PC-3 (cell line): ENCODE data around the gene MYH11. TPM values are rescaled to one million over a fixed set of nuclear protein-coding genes. Genes with fewer than 3 reads are reported as not detected.

Source experiments
- ATAC-seq: fragments of 200-7000 bp; cut with Tn5 transposase; 2 replicates; pipeline ENCODE4 v1.9.1; 2020; ENCODE audit warnings: mild to moderate bottlenecking, moderate library complexity
- BruUV-seq: library from RNA; stranded (reverse); fragments of 400-500 nt; replicated peaks from 2 replicates; lab custom pipeline; 2021; lab: Mats Ljungman, UMichigan
- CTCF ChIA-PET: fragments of 300-600 bp; sonication (Branson Sonifier 250); formaldehyde crosslinking; loops from one replicate; lab custom pipeline; 2022; ENCODE audit warnings: antibody characterized with exemption; lab: Charles Lee
- POLR2A ChIA-PET: fragments of 300-600 bp; sonication (Branson Sonifier 250); formaldehyde crosslinking; loops from one replicate; lab custom pipeline; 2022; ENCODE audit warnings: antibody characterized with exemption; ENCODE audit not compliant: unreplicated experiment; lab: Charles Lee
- DNase-seq: peaks from one replicate; pipeline ENCODE4 v3.0.0-alpha.2; 2015
- H2AFZ ChIP-seq: fragments of 300-600 bp; sonication (generic); 2 replicates; pipeline ENCODE4 v1.6.0; 2016; ENCODE audit warnings: antibody characterized with exemption, low read length
- H3F3A ChIP-seq: fragments of 300-600 bp; sonication (generic); one replicate; pipeline ENCODE4 v1.6.0; 2017; ENCODE audit warnings: antibody characterized with exemption, low read length, control low read depth, mild to moderate bottlenecking; ENCODE audit not compliant: unreplicated experiment
- H3K27ac ChIP-seq: fragments of 300-600 bp; sonication (generic); 2 replicates; pipeline ENCODE4 v1.5.1; 2016; ENCODE audit warnings: mild to moderate bottlenecking, low read length
- H3K27me3 ChIP-seq: fragments of 300-600 bp; sonication (generic); 2 replicates; pipeline ENCODE4 v1.6.1; 2016; ENCODE audit warnings: low read length, mixed read lengths
- H3K36me3 ChIP-seq: fragments of 300-600 bp; sonication (generic); 2 replicates; pipeline ENCODE4 v1.6.1; 2016; ENCODE audit warnings: low read depth, mixed run types, low read length, mixed read lengths
- H3K4me1 ChIP-seq: fragments of 300-600 bp; sonication (generic); 2 replicates; pipeline ENCODE4 v1.5.1; 2016; ENCODE audit warnings: low read length; ENCODE audit not compliant: insufficient read depth
- H3K4me2 ChIP-seq: fragments of 300-600 bp; sonication (generic); 2 replicates; pipeline ENCODE4 v1.6.0; 2016; ENCODE audit warnings: low read length
- H3K4me3 ChIP-seq: fragments of 300-600 bp; sonication (generic); 2 replicates; pipeline ENCODE4 v1.5.1; 2016; ENCODE audit warnings: mild to moderate bottlenecking, low read length, mixed read lengths
- H3K79me2 ChIP-seq: fragments of 300-600 bp; sonication (generic); 2 replicates; pipeline ENCODE4 v1.6.1; 2017; ENCODE audit warnings: low read length, mixed read lengths
- H3K9ac ChIP-seq: fragments of 300-600 bp; sonication (generic); 2 replicates; pipeline ENCODE4 v1.6.0; 2016; ENCODE audit warnings: mild to moderate bottlenecking, low read length
- H3K9me2 ChIP-seq: fragments of 300-600 bp; sonication (generic); replicated peaks from 2 replicates; pipeline ENCODE4 v1.6.1; 2016; ENCODE audit warnings: mixed run types, low read length, mixed read lengths
- H3K9me3 ChIP-seq: fragments of 300-600 bp; sonication (generic); 2 replicates; pipeline ENCODE4 v1.6.1; 2016; ENCODE audit warnings: low read length, mixed read lengths
- H4K20me1 ChIP-seq: fragments of 300-600 bp; sonication (generic); 2 replicates; pipeline ENCODE4 v1.6.1; 2016; ENCODE audit warnings: low read length, mixed read lengths
- EZH2 ChIP-seq: fragments of 300-600 bp; sonication (generic); IDR thresholded peaks from one replicate; pipeline ENCODE4 v1.6.1; 2017; ENCODE audit warnings: antibody characterized with exemption, mild to moderate bottlenecking, low read length; ENCODE audit not compliant: unreplicated experiment
- EZH2phosphoT487 ChIP-seq: fragments of 300-600 bp; sonication (generic); IDR thresholded peaks from 2 replicates; pipeline ENCODE4 v1.6.1; 2018; ENCODE audit warnings: mild to moderate bottlenecking, antibody characterized with exemption, low read length, borderline replicate concordance
- intact Hi-C: fragments of 100-400 bp; cut with micrococcal nuclease; formaldehyde crosslinking; loops from 2 replicates; pipeline ENCODE4 v1.9.0; 2023
- total RNA-seq: library from RNA; depleted of rRNA; stranded (reverse); fragments of >200 nt; gene quantifications from 2 replicates; pipeline ENCODE4 v1.2.3, GENCODE V29; 2014
- TF ChIP-seq, protein P1 (sequence below): fragments of 300-600 bp; sonication (generic); conservative IDR thresholded peaks from 2 replicates; pipeline ENCODE4 v1.5.1; 2017; ENCODE audit warnings: antibody characterized with exemption, low read depth, mild to moderate bottlenecking, low read length

Gene MYH11
- total RNA-seq, 1 experiment from 2014 or later, result not detected

GRCh38 chr16:15764112-15764511 is 92.7 kb downstream of the MYH11 start:
- no peaks in the 10 kb centered on the region for H4K20me1 ChIP-seq
- H3K9ac ChIP-seq, result no peak overlapping the region
- no peaks in the 10 kb centered on the region for H3K27me3 ChIP-seq
- intact Hi-C loops, result no loop called here
- no peak overlapping the region for H3K4me3 ChIP-seq
- no peaks in the 10 kb centered on the region for H3K4me1 ChIP-seq
- ChIA-PET CTCF (no interaction called here), POLR2A (no interaction called here)
- ATAC-seq (no peak), DNase-seq (no peak)
- no peak overlapping the region for H3K4me2 ChIP-seq
- H3K9me2 ChIP-seq, result no peaks in the 10 kb centered on the region
- no peaks in the 10 kb centered on the region for H3K79me2 ChIP-seq
- no peaks in the 10 kb centered on the region for H3F3A ChIP-seq
- no peak for TF ChIP-seq EZH2
- no peak for TF ChIP-seq EZH2phosphoT487
- TF ChIP-seq, protein P1, sequence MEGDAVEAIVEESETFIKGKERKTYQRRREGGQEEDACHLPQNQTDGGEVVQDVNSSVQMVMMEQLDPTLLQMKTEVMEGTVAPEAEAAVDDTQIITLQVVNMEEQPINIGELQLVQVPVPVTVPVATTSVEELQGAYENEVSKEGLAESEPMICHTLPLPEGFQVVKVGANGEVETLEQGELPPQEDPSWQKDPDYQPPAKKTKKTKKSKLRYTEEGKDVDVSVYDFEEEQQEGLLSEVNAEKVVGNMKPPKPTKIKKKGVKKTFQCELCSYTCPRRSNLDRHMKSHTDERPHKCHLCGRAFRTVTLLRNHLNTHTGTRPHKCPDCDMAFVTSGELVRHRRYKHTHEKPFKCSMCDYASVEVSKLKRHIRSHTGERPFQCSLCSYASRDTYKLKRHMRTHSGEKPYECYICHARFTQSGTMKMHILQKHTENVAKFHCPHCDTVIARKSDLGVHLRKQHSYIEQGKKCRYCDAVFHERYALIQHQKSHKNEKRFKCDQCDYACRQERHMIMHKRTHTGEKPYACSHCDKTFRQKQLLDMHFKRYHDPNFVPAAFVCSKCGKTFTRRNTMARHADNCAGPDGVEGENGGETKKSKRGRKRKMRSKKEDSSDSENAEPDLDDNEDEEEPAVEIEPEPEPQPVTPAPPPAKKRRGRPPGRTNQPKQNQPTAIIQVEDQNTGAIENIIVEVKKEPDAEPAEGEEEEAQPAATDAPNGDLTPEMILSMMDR, result no peak
- BruUV-seq, result no TSS peak
- H3K36me3 ChIP-seq, result no peaks in the 10 kb centered on the region
- H3K9me3 ChIP-seq, result no peaks in the 10 kb centered on the region
- no peak overlapping the region for H3K27ac ChIP-seq
- H2AFZ ChIP-seq, result no peak overlapping the region

GRCh38 chr16:15760129-15760528 is 96.7 kb downstream of the MYH11 start:
- Histone ChIP-seq H3K27me3 (no peaks in the 10 kb centered on the region), H3K9ac (no peak overlapping the region), H3K27ac (no peak overlapping the region), H3K9me2 (no peaks in the 10 kb centered on the region), H3K4me3 (no peak overlapping the region), H3K9me3 (no peaks in the 10 kb centered on the region), H3K4me1 (no peaks in the 10 kb centered on the region), H2AFZ (no peak overlapping the region), H3K79me2 (no peaks in the 10 kb centered on the region), H4K20me1 (no peaks in the 10 kb centered on the region), H3K36me3 (no peaks in the 10 kb centered on the region), H3F3A (no peaks in the 10 kb centered on the region), H3K4me2 (no peak overlapping the region)
- ChIA-PET CTCF (no interaction called here), POLR2A (no interaction called here)
- TF ChIP-seq EZH2 (no peak), EZH2phosphoT487 (no peak)
- TF ChIP-seq, protein P1, result no peak
- ATAC-seq (no peak), DNase-seq (no peak)
- intact Hi-C loops, result no loop called here
- no TSS peak for BruUV-seq

DNA sequence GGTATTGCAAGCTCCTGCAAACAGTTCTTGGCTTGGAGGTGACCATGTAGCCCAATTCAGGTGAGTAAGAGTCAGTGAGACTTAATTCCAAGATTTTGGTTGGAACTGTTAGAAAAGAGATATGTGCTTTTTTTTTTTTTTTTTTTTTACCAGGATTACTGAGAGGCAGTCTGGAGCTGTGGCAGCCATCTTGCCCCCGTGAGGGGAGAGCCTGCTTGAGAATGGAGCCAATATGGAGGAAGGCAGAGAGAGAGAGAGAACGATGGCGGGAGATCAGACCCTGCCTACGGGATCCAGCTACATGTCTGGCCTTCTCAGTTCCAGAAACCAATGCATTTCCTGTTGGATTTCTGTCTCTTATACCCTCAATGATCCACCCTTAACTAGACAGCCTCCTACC is 97.8 kb downstream of the MYH11 start:
- H3K9me2 ChIP-seq, result no peaks in the 10 kb centered on the region
- H2AFZ ChIP-seq, result no peak overlapping the region
- no peak overlapping the region for H3K9ac ChIP-seq
- no peak overlapping the region for H3K27ac ChIP-seq
- intact Hi-C loops, result loop anchor here (5.0 kb wide), 1 partner anchor 433 kb away; no protein-coding TSS in a partner anchor
- no peaks in the 10 kb centered on the region for H4K20me1 ChIP-seq
- BruUV-seq, result no TSS peak
- TF ChIP-seq EZH2 (no peak), EZH2phosphoT487 (no peak)
- TF ChIP-seq, protein P1, result no peak
- H3K9me3 ChIP-seq, result no peaks in the 10 kb centered on the region
- DNase-seq, result no peak
- H3K36me3 ChIP-seq, result no peaks in the 10 kb centered on the region
- no peaks in the 10 kb centered on the region for H3K27me3 ChIP-seq
- H3K79me2 ChIP-seq, result no peaks in the 10 kb centered on the region
- ATAC-seq, result no peak
- no peaks in the 10 kb centered on the region for H3K4me1 ChIP-seq
- H3F3A ChIP-seq, result no peaks in the 10 kb centered on the region
- H3K4me3 ChIP-seq, result no peak overlapping the region
- H3K4me2 ChIP-seq, result no peak overlapping the region
- ChIA-PET CTCF (interaction anchor here (0.7 kb wide), 1 partner anchor 69 kb away, joined by 6 read pairs; no protein-coding TSS in a partner anchor), POLR2A (no interaction called here)
